GM18870 (cell line): ENCODE measurements around the gene INPP5E.

Experiments
- ATAC-seq: cut with Tn5 transposase; IDR thresholded peaks from one replicate; pipeline ENCODE4 v1.9.1; 2021; ENCODE audit warnings: moderate library complexity; ENCODE audit not compliant: unreplicated experiment

Gene INPP5E

GRCh38 chr9:136392538-136393449, 46.9 kb downstream of the INPP5E start:
- no peak for ATAC-seq

- no peak for ATAC-seq
These were observed 47.7 kb downstream of the INPP5E start for GRCh38 chr9:136391737-136392537.

GRCh38 chr9:136389396-136389795, 50.2 kb downstream of the INPP5E start:
- no peak for ATAC-seq

GRCh38 chr9:136387217-136387616, 52.4 kb downstream of the INPP5E start:
- no peak for ATAC-seq

- no peak for ATAC-seq
These were observed 53.6 kb downstream of the INPP5E start for GRCh38 chr9:136386018-136386417.

GRCh38 chr9:136385015-136385414, 54.6 kb downstream of the INPP5E start:
- no peak for ATAC-seq

GRCh38 chr9:136383436-136383835, 56.2 kb downstream of the INPP5E start:
- ATAC-seq, result no peak

GRCh38 chr9:136381966-136382513, 57.6 kb downstream of the INPP5E start:
- ATAC-seq, result no peak

GRCh38 chr9:136381311-136381710, 58.3 kb downstream of the INPP5E start:
- ATAC-seq, result no peak

GRCh38 chr9:136380381-136380780, 59.3 kb downstream of the INPP5E start:
- no peak for ATAC-seq

GRCh38 chr9:136379891-136380290, 59.8 kb downstream of the INPP5E start:
- no peak for ATAC-seq

- no peak for ATAC-seq
These were observed 60.2 kb downstream of the INPP5E start for GRCh38 chr9:136379401-136379800.

- ATAC-seq, result no peak
These were observed 60.7 kb downstream of the INPP5E start for GRCh38 chr9:136379003-136379287.
